ENCODE results near the gene CLCC1.
A peak's percentile ranks its signal among the peaks of the same experiment; 100 is the strongest.

CLCC1 gene

GRCh38 chr1:108957888-108958287, 5.4 kb downstream of the CLCC1 start:
- Histone ChIP-seq H3K56ac (ENCODE audit: low read length) (no peak overlapping the region), H3K79me2 (ENCODE audit: control insufficient read depth, insufficient read depth, low read length) (no peaks in the 10 kb centered on the region), H3K27me3 (ENCODE audit: insufficient read depth, low read length, poor library complexity) (no peaks in the 10 kb centered on the region), H4K5ac (ENCODE audit: low read length) (no peak overlapping the region), H2BK5ac (ENCODE audit: low read length) (no peak overlapping the region), H3K4me3 (ENCODE audit: low read length) (no peak overlapping the region), H3K36me3 (ENCODE audit: control insufficient read depth, insufficient read depth, low read length) (no peaks in the 10 kb centered on the region), H3K23ac (ENCODE audit: low read length) (no peak overlapping the region), H2BK15ac (replicated peaks; ENCODE audit: low read depth) (no peak overlapping the region), H3K4ac (ENCODE audit: low read depth, low read length) (no peak overlapping the region), H3K4me1 (ENCODE audit: control insufficient read depth, low read depth, low read length) (peaks cover 4% of the 10 kb centered on the region), H3K79me1 (ENCODE audit: low read length) (peaks cover 8% of the 10 kb centered on the region), H3K27ac (ENCODE audit: low read depth, low read length) (no peak overlapping the region), H3K9ac (ENCODE audit: low read length) (no peak overlapping the region), H4K8ac (ENCODE audit: low read depth, low read length) (no peak overlapping the region), H3K4me2 (ENCODE audit: low read length) (no peak overlapping the region), H3K18ac (ENCODE audit: low read length) (no peak overlapping the region), H2BK120ac (ENCODE audit: low read depth, low read length) (no peak overlapping the region), H2AK5ac (ENCODE audit: low read length) (no peak overlapping the region)
- DNase-seq: no peak
- WGBS (ENCODE audit: extremely low coverage, insufficient coverage, low lambda C conversion rate): no CpG with 5 or more reads among the region's 5 CpGs

GRCh38 chr1:108955881-108956280, 7.4 kb downstream of the CLCC1 start:
- Histone ChIP-seq H3K27ac (ENCODE audit: low read depth, low read length) (no peak overlapping the region), H3K36me3 (ENCODE audit: control insufficient read depth, insufficient read depth, low read length) (no peaks in the 10 kb centered on the region), H3K56ac (ENCODE audit: low read length) (no peak overlapping the region), H3K4me1 (ENCODE audit: control insufficient read depth, low read depth, low read length) (no peaks in the 10 kb centered on the region), H2BK15ac (replicated peaks; ENCODE audit: low read depth) (no peak overlapping the region), H3K4me3 (ENCODE audit: low read length) (no peak overlapping the region), H2BK120ac (ENCODE audit: low read depth, low read length) (no peak overlapping the region), H3K79me1 (ENCODE audit: low read length) (peaks cover 7% of the 10 kb centered on the region), H2BK5ac (ENCODE audit: low read length) (no peak overlapping the region), H2AK5ac (ENCODE audit: low read length) (no peak overlapping the region), H4K5ac (ENCODE audit: low read length) (no peak overlapping the region), H3K27me3 (ENCODE audit: insufficient read depth, low read length, poor library complexity) (no peaks in the 10 kb centered on the region), H3K23ac (ENCODE audit: low read length) (no peak overlapping the region), H3K4ac (ENCODE audit: low read depth, low read length) (no peak overlapping the region), H3K9ac (ENCODE audit: low read length) (no peak overlapping the region), H3K4me2 (ENCODE audit: low read length) (no peak overlapping the region), H4K8ac (ENCODE audit: low read depth, low read length) (no peak overlapping the region), H3K79me2 (ENCODE audit: control insufficient read depth, insufficient read depth, low read length) (no peaks in the 10 kb centered on the region), H3K18ac (ENCODE audit: low read length) (no peak overlapping the region)
- no CpG with 5 or more reads among the region's 3 CpGs for WGBS (ENCODE audit: extremely low coverage, insufficient coverage, low lambda C conversion rate)
- DNase-seq: no peak

DNA sequence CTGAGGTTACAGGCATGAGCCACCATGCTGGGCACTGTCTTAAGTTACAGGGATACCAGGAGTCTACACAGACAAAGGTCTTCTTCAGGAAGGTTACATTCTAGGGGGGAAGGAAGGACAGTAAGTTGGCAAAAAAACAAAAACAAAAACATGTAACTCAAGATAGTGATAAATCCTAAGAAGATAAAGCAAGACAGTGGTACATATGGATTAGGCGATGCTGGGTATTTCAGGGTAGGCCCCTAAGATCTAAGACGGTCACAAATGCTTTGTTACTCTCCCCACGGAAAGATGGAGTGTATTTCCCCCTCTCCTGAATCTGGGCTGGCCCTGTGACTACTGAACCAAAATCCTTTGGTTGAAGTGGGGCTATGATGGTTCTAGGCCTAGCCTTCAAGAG, 8.2 kb downstream of the CLCC1 start:
- H3K18ac ChIP-seq (ENCODE audit: low read length): no peak overlapping the region
- no CpG with 5 or more reads among the region's 3 CpGs for WGBS (ENCODE audit: extremely low coverage, insufficient coverage, low lambda C conversion rate)
- H2AK5ac ChIP-seq (ENCODE audit: low read length): no peak overlapping the region
- no peak overlapping the region for H4K5ac ChIP-seq (ENCODE audit: low read length)
- H3K9ac ChIP-seq (ENCODE audit: low read length): no peak overlapping the region
- no peak overlapping the region for H3K4me2 ChIP-seq (ENCODE audit: low read length)
- H2BK15ac ChIP-seq (replicated peaks; ENCODE audit: low read depth): no peak overlapping the region
- H2BK5ac ChIP-seq (ENCODE audit: low read length): no peak overlapping the region
- H3K79me2 ChIP-seq (ENCODE audit: control insufficient read depth, insufficient read depth, low read length): no peaks in the 10 kb centered on the region
- H2BK120ac ChIP-seq (ENCODE audit: low read depth, low read length): no peak overlapping the region
- no peak overlapping the region for H4K8ac ChIP-seq (ENCODE audit: low read depth, low read length)
- H3K27ac ChIP-seq (ENCODE audit: low read depth, low read length): no peak overlapping the region
- H3K4ac ChIP-seq (ENCODE audit: low read depth, low read length): no peak overlapping the region
- no peak overlapping the region for H3K4me3 ChIP-seq (ENCODE audit: low read length)
- H3K27me3 ChIP-seq (ENCODE audit: insufficient read depth, low read length, poor library complexity): no peaks in the 10 kb centered on the region
- no peaks in the 10 kb centered on the region for H3K4me1 ChIP-seq (ENCODE audit: control insufficient read depth, low read depth, low read length)
- H3K79me1 ChIP-seq (ENCODE audit: low read length): peaks cover 7% of the 10 kb centered on the region
- no peak overlapping the region for H3K23ac ChIP-seq (ENCODE audit: low read length)
- H3K36me3 ChIP-seq (ENCODE audit: control insufficient read depth, insufficient read depth, low read length): no peaks in the 10 kb centered on the region
- no peak for DNase-seq
- H3K56ac ChIP-seq (ENCODE audit: low read length): no peak overlapping the region

DNA sequence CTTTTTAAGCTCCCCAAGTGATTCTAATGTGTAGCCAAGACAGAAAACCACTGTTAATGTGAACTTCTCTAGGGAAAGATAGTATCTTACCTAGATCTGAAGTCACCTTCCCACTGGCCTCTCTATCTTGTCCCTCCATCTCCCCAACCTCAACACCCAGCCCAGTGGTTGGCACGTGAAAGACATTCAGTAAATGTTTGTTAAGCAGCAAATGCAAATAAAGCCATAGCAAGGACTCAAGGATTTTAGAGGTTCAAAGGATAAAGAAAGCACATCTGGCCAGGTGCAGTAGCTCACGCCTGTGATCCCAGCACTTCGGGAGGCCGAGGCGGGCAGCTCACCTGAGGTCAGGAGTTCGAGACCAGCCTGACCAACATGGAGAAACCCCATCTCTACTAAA, 9.8 kb downstream of the CLCC1 start:
- no peak overlapping the region for H3K9ac ChIP-seq (ENCODE audit: low read length)
- WGBS (ENCODE audit: extremely low coverage, insufficient coverage, low lambda C conversion rate): no CpG with 5 or more reads among the region's 6 CpGs

GRCh38 chr1:108951242-108951641, 12.0 kb downstream of the CLCC1 start:
- Histone ChIP-seq H3K27ac (ENCODE audit: low read depth, low read length) (no peak overlapping the region), H2AK5ac (ENCODE audit: low read length) (no peak overlapping the region)

More for the DNA sequence above, 9.8 kb downstream of the CLCC1 start:
- Histone ChIP-seq H3K4ac (ENCODE audit: low read depth, low read length) (no peak overlapping the region), H2BK5ac (ENCODE audit: low read length) (no peak overlapping the region), H3K27me3 (ENCODE audit: insufficient read depth, low read length, poor library complexity) (no peaks in the 10 kb centered on the region), H4K5ac (ENCODE audit: low read length) (no peak overlapping the region), H3K18ac (ENCODE audit: low read length) (no peak overlapping the region), H3K4me2 (ENCODE audit: low read length) (no peak overlapping the region), H3K4me3 (ENCODE audit: low read length) (no peak overlapping the region), H2BK15ac (replicated peaks; ENCODE audit: low read depth) (no peak overlapping the region), H3K23ac (ENCODE audit: low read length) (no peak overlapping the region), H3K79me2 (ENCODE audit: control insufficient read depth, insufficient read depth, low read length) (no peaks in the 10 kb centered on the region), H3K36me3 (ENCODE audit: control insufficient read depth, insufficient read depth, low read length) (no peaks in the 10 kb centered on the region), H2BK120ac (ENCODE audit: low read depth, low read length) (no peak overlapping the region), H3K4me1 (ENCODE audit: control insufficient read depth, low read depth, low read length) (no peaks in the 10 kb centered on the region), H3K27ac (ENCODE audit: low read depth, low read length) (no peak overlapping the region), H2AK5ac (ENCODE audit: low read length) (no peak overlapping the region), H4K8ac (ENCODE audit: low read depth, low read length) (no peak overlapping the region), H3K56ac (ENCODE audit: low read length) (no peak overlapping the region), H3K79me1 (ENCODE audit: low read length) (peaks cover 8% of the 10 kb centered on the region)
- peak; percentile 13 for DNase-seq

DNA sequence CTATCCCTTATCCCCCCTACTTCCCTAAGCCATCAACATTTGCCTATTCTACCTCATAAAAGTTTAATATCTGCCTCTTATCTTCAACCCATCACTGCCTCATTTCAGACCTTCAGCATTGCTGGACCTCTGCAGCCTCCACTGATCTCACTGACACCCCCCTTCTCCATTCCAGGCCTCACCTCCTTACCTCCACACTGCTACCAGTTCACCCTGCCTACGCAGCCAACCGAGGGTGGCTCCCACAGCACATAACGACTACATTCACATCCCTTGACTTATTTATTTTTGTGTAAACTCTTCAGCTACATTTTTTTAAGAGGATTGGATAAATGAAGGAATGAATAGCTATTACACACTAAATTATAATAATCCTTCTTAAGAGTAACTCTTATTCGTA, 14.2 kb downstream of the CLCC1 start:
- no CpG with 5 or more reads among the region's 4 CpGs for WGBS (ENCODE audit: extremely low coverage, insufficient coverage, low lambda C conversion rate)
- Histone ChIP-seq H3K79me2 (ENCODE audit: control insufficient read depth, insufficient read depth, low read length) (no peaks in the 10 kb centered on the region), H3K4me2 (ENCODE audit: low read length) (no peak overlapping the region), H3K9ac (ENCODE audit: low read length) (no peak overlapping the region), H2BK5ac (ENCODE audit: low read length) (no peak overlapping the region), H2BK120ac (ENCODE audit: low read depth, low read length) (no peak overlapping the region), H3K18ac (ENCODE audit: low read length) (no peak overlapping the region), H3K36me3 (ENCODE audit: control insufficient read depth, insufficient read depth, low read length) (no peaks in the 10 kb centered on the region), H4K8ac (ENCODE audit: low read depth, low read length) (no peak overlapping the region), H3K4me3 (ENCODE audit: low read length) (no peak overlapping the region), H4K5ac (ENCODE audit: low read length) (no peak overlapping the region), H2BK15ac (replicated peaks; ENCODE audit: low read depth) (no peak overlapping the region), H3K4me1 (ENCODE audit: control insufficient read depth, low read depth, low read length) (no peaks in the 10 kb centered on the region), H2AK5ac (ENCODE audit: low read length) (no peak overlapping the region), H3K23ac (ENCODE audit: low read length) (no peak overlapping the region), H3K4ac (ENCODE audit: low read depth, low read length) (no peak overlapping the region), H3K56ac (ENCODE audit: low read length) (no peak overlapping the region), H3K79me1 (ENCODE audit: low read length) (peaks cover 5% of the 10 kb centered on the region), H3K27ac (ENCODE audit: low read depth, low read length) (no peak overlapping the region), H3K27me3 (ENCODE audit: insufficient read depth, low read length, poor library complexity) (no peaks in the 10 kb centered on the region)
- DNase-seq: no peak

More at GRCh38 chr1:108951242-108951641, 12.0 kb downstream of the CLCC1 start:
- no peak overlapping the region for H3K9ac ChIP-seq (ENCODE audit: low read length)
- no peak overlapping the region for H3K56ac ChIP-seq (ENCODE audit: low read length)
- DNase-seq: no peak
- WGBS (ENCODE audit: extremely low coverage, insufficient coverage, low lambda C conversion rate): no CpG with 5 or more reads among the region's 3 CpGs
- peaks cover 8% of the 10 kb centered on the region for H3K79me1 ChIP-seq (ENCODE audit: low read length)
- H3K4ac ChIP-seq (ENCODE audit: low read depth, low read length): no peak overlapping the region
- no peaks in the 10 kb centered on the region for H3K27me3 ChIP-seq (ENCODE audit: insufficient read depth, low read length, poor library complexity)
- no peak overlapping the region for H2BK120ac ChIP-seq (ENCODE audit: low read depth, low read length)
- no peak overlapping the region for H3K18ac ChIP-seq (ENCODE audit: low read length)
- no peak overlapping the region for H3K4me2 ChIP-seq (ENCODE audit: low read length)
- H3K23ac ChIP-seq (ENCODE audit: low read length): no peak overlapping the region
- H4K8ac ChIP-seq (ENCODE audit: low read depth, low read length): no peak overlapping the region
- H3K79me2 ChIP-seq (ENCODE audit: control insufficient read depth, insufficient read depth, low read length): no peaks in the 10 kb centered on the region
- H2BK15ac ChIP-seq (replicated peaks; ENCODE audit: low read depth): no peak overlapping the region
- no peak overlapping the region for H3K4me3 ChIP-seq (ENCODE audit: low read length)
- no peak overlapping the region for H4K5ac ChIP-seq (ENCODE audit: low read length)
- no peaks in the 10 kb centered on the region for H3K4me1 ChIP-seq (ENCODE audit: control insufficient read depth, low read depth, low read length)
- no peaks in the 10 kb centered on the region for H3K36me3 ChIP-seq (ENCODE audit: control insufficient read depth, insufficient read depth, low read length)
- no peak overlapping the region for H2BK5ac ChIP-seq (ENCODE audit: low read length)
